GM23338 (cell line): Measurements from ENCODE around the gene CEND1. TPM values are rescaled to one million over a fixed set of nuclear protein-coding genes. Genes with fewer than 3 reads are reported as not detected.

Source experiments
- ATAC-seq: fragments of 200-7000 bp; cut with Tn5 transposase; 3 replicates; pipeline ENCODE4 v1.9.1; 2020
- DNase-seq: peaks from one replicate; pipeline ENCODE4 v3.0.0-alpha.2; 2015; ENCODE audit warnings: low spot score
- H2AFZ ChIP-seq: fragments of 200-600 bp; sonication (generic); 2 replicates; pipeline ENCODE4 v1.8.0; 2016; ENCODE audit warnings: antibody characterized with exemption, mild to moderate bottlenecking, moderate library complexity
- H3F3A ChIP-seq: fragments of 200-600 bp; sonication (generic); replicated peaks from 2 replicates; pipeline ENCODE4 v1.8.0; 2017; ENCODE audit warnings: antibody characterized with exemption, mixed run types, low read depth
- H3K27ac ChIP-seq: fragments of 200-600 bp; sonication (generic); 2 replicates; pipeline ENCODE4 v1.6.1; 2016; ENCODE audit warnings: low read depth
- H3K27me3 ChIP-seq: fragments of 200-600 bp; sonication (generic); 2 replicates; pipeline ENCODE4 v1.8.0; 2016; ENCODE audit warnings: mild to moderate bottlenecking, mixed run types, moderate library complexity; ENCODE audit not compliant: insufficient read depth
- H3K36me3 ChIP-seq: fragments of 200-600 bp; sonication (generic); 2 replicates; pipeline ENCODE4 v1.8.0; 2016; ENCODE audit warnings: mild to moderate bottlenecking; ENCODE audit not compliant: insufficient read depth
- H3K4me1 ChIP-seq: fragments of 200-600 bp; sonication (generic); 2 replicates; pipeline ENCODE4 v1.8.0; 2016; ENCODE audit warnings: mild to moderate bottlenecking, moderate library complexity; ENCODE audit not compliant: insufficient read depth
- H3K4me2 ChIP-seq: fragments of 200-600 bp; sonication (generic); 2 replicates; pipeline ENCODE4 v1.7.1; 2017; ENCODE audit warnings: mixed run types
- H3K4me3 ChIP-seq: fragments of 200-600 bp; sonication (generic); 2 replicates; pipeline ENCODE4 v1.6.1; 2016; ENCODE audit warnings: mixed run types
- H3K79me2 ChIP-seq: fragments of 200-600 bp; sonication (generic); replicated peaks from 2 replicates; pipeline ENCODE4 v1.8.0; 2017; ENCODE audit warnings: mild to moderate bottlenecking; ENCODE audit not compliant: insufficient read depth
- H3K9me2 ChIP-seq: fragments of 200-600 bp; sonication (generic); 2 replicates; pipeline ENCODE4 v1.8.0; 2017; ENCODE audit not compliant: insufficient read depth
- H4K20me1 ChIP-seq: fragments of 200-600 bp; sonication (generic); replicated peaks from 2 replicates; pipeline ENCODE4 v1.8.0; 2017; ENCODE audit warnings: mild to moderate bottlenecking; ENCODE audit not compliant: insufficient read depth
- H3K27ac Mint-ChIP-seq: 2 replicates; pipeline ENCODE4 v1.8.0; 2020; ENCODE audit warnings: inconsistent platforms, mild to moderate bottlenecking, moderate library complexity, mixed read lengths
- H3K27me3 Mint-ChIP-seq: 3 replicates; pipeline ENCODE4 v1.8.0; 2022; ENCODE audit warnings: low read depth, mild to moderate bottlenecking, moderate library complexity, mixed read lengths, inconsistent platforms; ENCODE audit not compliant: insufficient read depth, poor library complexity
- H3K36me3 Mint-ChIP-seq: 3 replicates; pipeline ENCODE4 v1.8.0; 2021; ENCODE audit warnings: low read depth, mild to moderate bottlenecking, inconsistent platforms, moderate library complexity, mixed read lengths
- H3K4me1 Mint-ChIP-seq: 3 replicates; pipeline ENCODE4 v1.8.0; 2020; ENCODE audit warnings: mild to moderate bottlenecking, inconsistent platforms, mixed read lengths
- H3K4me3 Mint-ChIP-seq: 3 replicates; pipeline ENCODE4 v1.8.0; 2021; ENCODE audit warnings: moderate library complexity, mild to moderate bottlenecking, inconsistent platforms, mixed read lengths
- H3K9me3 Mint-ChIP-seq: 3 replicates; pipeline ENCODE4 v1.8.0; 2020; ENCODE audit warnings: moderate library complexity, mild to moderate bottlenecking, inconsistent platforms, mixed read lengths
- CREB1 ChIP-seq: fragments of 250-450 bp; sonication (Bioruptor Pico); IDR thresholded peaks from 2 replicates; pipeline ENCODE4 v1.5.0; 2020; ENCODE audit warnings: low read depth, mild to moderate bottlenecking, moderate library complexity
- EZH2 ChIP-seq: fragments of 200-600 bp; sonication (generic); IDR thresholded peaks from one replicate; pipeline ENCODE4 v1.8.0; 2017; ENCODE audit warnings: antibody characterized with exemption, mild to moderate bottlenecking, low read depth; ENCODE audit not compliant: unreplicated experiment
- EZH2phosphoT487 ChIP-seq: fragments of 200-600 bp; sonication (generic); IDR thresholded peaks from one replicate; pipeline ENCODE4 v1.8.1; 2018; ENCODE audit warnings: antibody characterized with exemption; ENCODE audit not compliant: unreplicated experiment
- JUNB ChIP-seq: IDR thresholded peaks from one replicate; pipeline ENCODE4 v1.6.1; 2016; ENCODE audit warnings: antibody characterized with exemption; ENCODE audit not compliant: unreplicated experiment
- NANOG ChIP-seq: IDR thresholded peaks from 2 replicates; pipeline ENCODE4 v1.6.1; 2016; ENCODE audit warnings: antibody characterized with exemption, borderline replicate concordance
- POLR2AphosphoS5 ChIP-seq: IDR thresholded peaks from 2 replicates; pipeline ENCODE4 v1.6.1; 2016; ENCODE audit warnings: antibody characterized with exemption, low read depth
- STAT1 ChIP-seq: IDR thresholded peaks from one replicate; pipeline ENCODE4 v1.6.1; 2016; ENCODE audit warnings: antibody characterized with exemption; ENCODE audit not compliant: unreplicated experiment
- ZNF114 ChIP-seq: fragments of 250-450 bp; sonication (Bioruptor Pico); IDR thresholded peaks from 2 replicates; pipeline ENCODE4 v1.5.0; 2020; ENCODE audit warnings: mild to moderate bottlenecking, moderate library complexity
- ZNF331 ChIP-seq: fragments of 250-450 bp; sonication (Bioruptor Pico); IDR thresholded peaks from 2 replicates; pipeline ENCODE4 v1.5.0; 2020; ENCODE audit warnings: low read depth, mild to moderate bottlenecking, moderate library complexity
- polyA plus RNA-seq: library from polyadenylated mRNA; unstranded; fragments of >200 nt; fragmentation: Nextera tagmentation; extraction: Ambion mirVana; gene quantifications from 2 replicates; pipeline ENCODE4 v1.2.1, GENCODE V29; 2016
- total RNA-seq: library from RNA; depleted of rRNA; stranded (reverse); fragments of >200 nt; shearing (Covaris generic); gene quantifications from 2 replicates; pipeline ENCODE4 v1.2.3, GENCODE V29; 2014
- TF ChIP-seq, protein P1 (sequence below), 2 experiments: fragments of 200-600 bp in 1 of 2; sonication (generic) in 1 of 2; conservative IDR thresholded peaks; 2 replicates each; pipeline versions ENCODE4 v1.5.1 to v1.6.1; 2016 to 2017; ENCODE audit warnings: antibody characterized with exemption in 2 of 2, low read depth in 2 of 2, mild to moderate bottlenecking in 2 of 2, moderate library complexity in 1 of 2
- TF ChIP-seq, protein P2 (sequence below): IDR thresholded peaks from 2 replicates; pipeline ENCODE4 v1.6.1; 2016; ENCODE audit warnings: antibody characterized with exemption
- TF ChIP-seq, protein P3 (sequence below): fragments of 250-450 bp; sonication (Bioruptor Pico); IDR thresholded peaks from 2 replicates; pipeline ENCODE4 v1.5.0; 2020; ENCODE audit warnings: mild to moderate bottlenecking, moderate library complexity
- TF ChIP-seq, protein P4 (sequence below): IDR thresholded peaks from one replicate; pipeline ENCODE4 v1.6.1; 2018; ENCODE audit warnings: antibody characterized with exemption; ENCODE audit not compliant: unreplicated experiment

CEND1 gene
- total and polyA plus RNA-seq, 2 experiments from 2014 or later = 4.8 to 5.5 TPM

DNA sequence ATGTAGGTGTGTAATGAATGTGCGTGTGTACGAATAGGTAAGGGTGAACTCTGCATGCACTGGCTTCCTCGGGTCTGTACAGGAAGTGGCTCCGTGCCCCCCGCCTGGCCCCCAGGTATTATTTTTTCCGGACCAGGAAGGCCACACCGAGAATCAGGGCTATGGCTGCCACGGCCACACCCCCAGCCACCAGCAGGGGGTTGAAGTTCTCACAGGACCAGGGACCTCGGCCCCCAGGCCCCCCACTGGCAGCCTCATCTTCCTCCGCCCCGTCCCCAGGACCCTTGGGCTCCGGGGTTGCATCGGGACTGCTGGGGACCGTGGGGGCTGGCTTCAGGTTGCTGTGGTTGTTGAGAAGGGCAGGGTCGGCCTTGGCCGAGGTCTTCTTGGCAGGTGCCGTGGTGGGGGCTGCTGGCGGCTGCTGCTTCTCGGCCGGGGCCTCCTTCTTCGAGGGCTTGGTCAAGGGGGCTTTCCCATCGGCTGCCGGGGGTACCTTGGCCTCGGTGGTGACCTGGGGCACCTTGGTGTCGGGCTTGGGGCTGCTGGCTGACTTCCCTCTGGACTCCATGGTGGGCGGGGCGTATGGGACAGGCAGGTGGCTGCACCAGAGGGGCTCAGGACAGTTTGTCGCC lies 1.8 kb downstream of the CEND1 start:
- Mint-ChIP-seq H3K4me3 (no peak overlapping the region), H3K27me3 (peaks cover 18% of the 10 kb centered on the region), H3K4me1 (peaks cover 32% of the 10 kb centered on the region), H3K9me3 (no peaks in the 10 kb centered on the region), H3K27ac (no peak overlapping the region), H3K36me3 (peaks cover 13% of the 10 kb centered on the region; the same call in 2 of the 3 replicates)
- Histone ChIP-seq H3F3A (peaks cover 13% of the 10 kb centered on the region), H3K4me2 (no peak overlapping the region), H3K4me3 (no peak overlapping the region), H3K79me2 (no peaks in the 10 kb centered on the region), H3K27me3 (no peaks in the 10 kb centered on the region), H2AFZ (no peak overlapping the region), H4K20me1 (peaks cover 7% of the 10 kb centered on the region), H3K36me3 (no peaks in the 10 kb centered on the region), H3K4me1 (peaks cover 23% of the 10 kb centered on the region), H3K27ac (no peak overlapping the region), H3K9me2 (no peaks in the 10 kb centered on the region)
- ATAC-seq (no peak), DNase-seq (no peak)
- no peak for TF ChIP-seq POLR2AphosphoS5
- TF ChIP-seq, protein P1, sequence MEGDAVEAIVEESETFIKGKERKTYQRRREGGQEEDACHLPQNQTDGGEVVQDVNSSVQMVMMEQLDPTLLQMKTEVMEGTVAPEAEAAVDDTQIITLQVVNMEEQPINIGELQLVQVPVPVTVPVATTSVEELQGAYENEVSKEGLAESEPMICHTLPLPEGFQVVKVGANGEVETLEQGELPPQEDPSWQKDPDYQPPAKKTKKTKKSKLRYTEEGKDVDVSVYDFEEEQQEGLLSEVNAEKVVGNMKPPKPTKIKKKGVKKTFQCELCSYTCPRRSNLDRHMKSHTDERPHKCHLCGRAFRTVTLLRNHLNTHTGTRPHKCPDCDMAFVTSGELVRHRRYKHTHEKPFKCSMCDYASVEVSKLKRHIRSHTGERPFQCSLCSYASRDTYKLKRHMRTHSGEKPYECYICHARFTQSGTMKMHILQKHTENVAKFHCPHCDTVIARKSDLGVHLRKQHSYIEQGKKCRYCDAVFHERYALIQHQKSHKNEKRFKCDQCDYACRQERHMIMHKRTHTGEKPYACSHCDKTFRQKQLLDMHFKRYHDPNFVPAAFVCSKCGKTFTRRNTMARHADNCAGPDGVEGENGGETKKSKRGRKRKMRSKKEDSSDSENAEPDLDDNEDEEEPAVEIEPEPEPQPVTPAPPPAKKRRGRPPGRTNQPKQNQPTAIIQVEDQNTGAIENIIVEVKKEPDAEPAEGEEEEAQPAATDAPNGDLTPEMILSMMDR (conservative IDR thresholded peaks at IDR 0.05; ENCODE audit: low read depth in 2 of 2) = no peak
- TF ChIP-seq, protein P2, sequence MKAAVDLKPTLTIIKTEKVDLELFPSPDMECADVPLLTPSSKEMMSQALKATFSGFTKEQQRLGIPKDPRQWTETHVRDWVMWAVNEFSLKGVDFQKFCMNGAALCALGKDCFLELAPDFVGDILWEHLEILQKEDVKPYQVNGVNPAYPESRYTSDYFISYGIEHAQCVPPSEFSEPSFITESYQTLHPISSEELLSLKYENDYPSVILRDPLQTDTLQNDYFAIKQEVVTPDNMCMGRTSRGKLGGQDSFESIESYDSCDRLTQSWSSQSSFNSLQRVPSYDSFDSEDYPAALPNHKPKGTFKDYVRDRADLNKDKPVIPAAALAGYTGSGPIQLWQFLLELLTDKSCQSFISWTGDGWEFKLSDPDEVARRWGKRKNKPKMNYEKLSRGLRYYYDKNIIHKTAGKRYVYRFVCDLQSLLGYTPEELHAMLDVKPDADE = no peak
- TF ChIP-seq ZNF331 (CRISPR knock-in tag) = no peak
- no peak for TF ChIP-seq EZH2phosphoT487
- no peak for TF ChIP-seq NANOG
- no peak for TF ChIP-seq ZNF114
- TF ChIP-seq STAT1 = no peak
- TF ChIP-seq, protein P3, sequence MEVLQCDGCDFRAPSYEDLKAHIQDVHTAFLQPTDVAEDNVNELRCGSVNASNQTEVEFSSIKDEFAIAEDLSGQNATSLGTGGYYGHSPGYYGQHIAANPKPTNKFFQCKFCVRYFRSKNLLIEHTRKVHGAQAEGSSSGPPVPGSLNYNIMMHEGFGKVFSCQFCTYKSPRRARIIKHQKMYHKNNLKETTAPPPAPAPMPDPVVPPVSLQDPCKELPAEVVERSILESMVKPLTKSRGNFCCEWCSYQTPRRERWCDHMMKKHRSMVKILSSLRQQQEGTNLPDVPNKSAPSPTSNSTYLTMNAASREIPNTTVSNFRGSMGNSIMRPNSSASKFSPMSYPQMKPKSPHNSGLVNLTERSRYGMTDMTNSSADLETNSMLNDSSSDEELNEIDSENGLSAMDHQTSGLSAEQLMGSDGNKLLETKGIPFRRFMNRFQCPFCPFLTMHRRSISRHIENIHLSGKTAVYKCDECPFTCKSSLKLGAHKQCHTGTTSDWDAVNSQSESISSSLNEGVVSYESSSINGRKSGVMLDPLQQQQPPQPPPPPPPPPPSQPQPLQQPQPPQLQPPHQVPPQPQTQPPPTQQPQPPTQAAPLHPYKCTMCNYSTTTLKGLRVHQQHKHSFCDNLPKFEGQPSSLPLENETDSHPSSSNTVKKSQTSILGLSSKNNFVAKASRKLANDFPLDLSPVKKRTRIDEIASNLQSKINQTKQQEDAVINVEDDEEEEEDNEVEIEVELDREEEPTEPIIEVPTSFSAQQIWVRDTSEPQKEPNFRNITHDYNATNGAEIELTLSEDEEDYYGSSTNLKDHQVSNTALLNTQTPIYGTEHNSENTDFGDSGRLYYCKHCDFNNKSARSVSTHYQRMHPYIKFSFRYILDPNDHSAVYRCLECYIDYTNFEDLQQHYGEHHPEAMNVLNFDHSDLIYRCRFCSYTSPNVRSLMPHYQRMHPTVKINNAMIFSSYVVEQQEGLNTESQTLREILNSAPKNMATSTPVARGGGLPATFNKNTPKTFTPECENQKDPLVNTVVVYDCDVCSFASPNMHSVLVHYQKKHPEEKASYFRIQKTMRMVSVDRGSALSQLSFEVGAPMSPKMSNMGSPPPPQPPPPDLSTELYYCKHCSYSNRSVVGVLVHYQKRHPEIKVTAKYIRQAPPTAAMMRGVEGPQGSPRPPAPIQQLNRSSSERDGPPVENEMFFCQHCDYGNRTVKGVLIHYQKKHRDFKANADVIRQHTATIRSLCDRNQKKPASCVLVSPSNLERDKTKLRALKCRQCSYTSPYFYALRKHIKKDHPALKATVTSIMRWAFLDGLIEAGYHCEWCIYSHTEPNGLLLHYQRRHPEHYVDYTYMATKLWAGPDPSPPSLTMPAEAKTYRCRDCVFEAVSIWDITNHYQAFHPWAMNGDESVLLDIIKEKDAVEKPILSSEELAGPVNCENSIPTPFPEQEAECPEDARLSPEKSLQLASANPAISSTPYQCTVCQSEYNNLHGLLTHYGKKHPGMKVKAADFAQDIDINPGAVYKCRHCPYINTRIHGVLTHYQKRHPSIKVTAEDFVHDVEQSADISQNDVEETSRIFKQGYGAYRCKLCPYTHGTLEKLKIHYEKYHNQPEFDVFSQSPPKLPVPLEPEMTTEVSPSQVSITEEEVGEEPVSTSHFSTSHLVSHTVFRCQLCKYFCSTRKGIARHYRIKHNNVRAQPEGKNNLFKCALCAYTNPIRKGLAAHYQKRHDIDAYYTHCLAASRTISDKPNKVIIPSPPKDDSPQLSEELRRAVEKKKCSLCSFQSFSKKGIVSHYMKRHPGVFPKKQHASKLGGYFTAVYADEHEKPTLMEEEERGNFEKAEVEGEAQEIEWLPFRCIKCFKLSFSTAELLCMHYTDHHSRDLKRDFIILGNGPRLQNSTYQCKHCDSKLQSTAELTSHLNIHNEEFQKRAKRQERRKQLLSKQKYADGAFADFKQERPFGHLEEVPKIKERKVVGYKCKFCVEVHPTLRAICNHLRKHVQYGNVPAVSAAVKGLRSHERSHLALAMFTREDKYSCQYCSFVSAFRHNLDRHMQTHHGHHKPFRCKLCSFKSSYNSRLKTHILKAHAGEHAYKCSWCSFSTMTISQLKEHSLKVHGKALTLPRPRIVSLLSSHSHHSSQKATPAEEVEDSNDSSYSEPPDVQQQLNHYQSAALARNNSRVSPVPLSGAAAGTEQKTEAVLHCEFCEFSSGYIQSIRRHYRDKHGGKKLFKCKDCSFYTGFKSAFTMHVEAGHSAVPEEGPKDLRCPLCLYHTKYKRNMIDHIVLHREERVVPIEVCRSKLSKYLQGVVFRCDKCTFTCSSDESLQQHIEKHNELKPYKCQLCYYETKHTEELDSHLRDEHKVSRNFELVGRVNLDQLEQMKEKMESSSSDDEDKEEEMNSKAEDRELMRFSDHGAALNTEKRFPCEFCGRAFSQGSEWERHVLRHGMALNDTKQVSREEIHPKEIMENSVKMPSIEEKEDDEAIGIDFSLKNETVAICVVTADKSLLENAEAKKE (CRISPR knock-in tag) = no peak
- TF ChIP-seq, protein P4, sequence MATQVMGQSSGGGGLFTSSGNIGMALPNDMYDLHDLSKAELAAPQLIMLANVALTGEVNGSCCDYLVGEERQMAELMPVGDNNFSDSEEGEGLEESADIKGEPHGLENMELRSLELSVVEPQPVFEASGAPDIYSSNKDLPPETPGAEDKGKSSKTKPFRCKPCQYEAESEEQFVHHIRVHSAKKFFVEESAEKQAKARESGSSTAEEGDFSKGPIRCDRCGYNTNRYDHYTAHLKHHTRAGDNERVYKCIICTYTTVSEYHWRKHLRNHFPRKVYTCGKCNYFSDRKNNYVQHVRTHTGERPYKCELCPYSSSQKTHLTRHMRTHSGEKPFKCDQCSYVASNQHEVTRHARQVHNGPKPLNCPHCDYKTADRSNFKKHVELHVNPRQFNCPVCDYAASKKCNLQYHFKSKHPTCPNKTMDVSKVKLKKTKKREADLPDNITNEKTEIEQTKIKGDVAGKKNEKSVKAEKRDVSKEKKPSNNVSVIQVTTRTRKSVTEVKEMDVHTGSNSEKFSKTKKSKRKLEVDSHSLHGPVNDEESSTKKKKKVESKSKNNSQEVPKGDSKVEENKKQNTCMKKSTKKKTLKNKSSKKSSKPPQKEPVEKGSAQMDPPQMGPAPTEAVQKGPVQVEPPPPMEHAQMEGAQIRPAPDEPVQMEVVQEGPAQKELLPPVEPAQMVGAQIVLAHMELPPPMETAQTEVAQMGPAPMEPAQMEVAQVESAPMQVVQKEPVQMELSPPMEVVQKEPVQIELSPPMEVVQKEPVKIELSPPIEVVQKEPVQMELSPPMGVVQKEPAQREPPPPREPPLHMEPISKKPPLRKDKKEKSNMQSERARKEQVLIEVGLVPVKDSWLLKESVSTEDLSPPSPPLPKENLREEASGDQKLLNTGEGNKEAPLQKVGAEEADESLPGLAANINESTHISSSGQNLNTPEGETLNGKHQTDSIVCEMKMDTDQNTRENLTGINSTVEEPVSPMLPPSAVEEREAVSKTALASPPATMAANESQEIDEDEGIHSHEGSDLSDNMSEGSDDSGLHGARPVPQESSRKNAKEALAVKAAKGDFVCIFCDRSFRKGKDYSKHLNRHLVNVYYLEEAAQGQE = no peak
- no peak for TF ChIP-seq EZH2
- TF ChIP-seq JUNB = no peak
- TF ChIP-seq CREB1 (CRISPR knock-in tag) = no peak
